Smooth muscle cell of bladder (primary cell): ENCODE measurements around the gene DIPK1A. TPM values are rescaled to one million over a fixed set of nuclear protein-coding genes. Genes with fewer than 3 reads are reported as not detected.

Source experiments
- total RNA-seq: library from RNA; depleted of rRNA; stranded (reverse); fragments of >200 nt; gene quantifications from 2 replicates; pipeline ENCODE4 v1.2.3, GENCODE V29; 2014

DIPK1A gene
- total RNA-seq = 12.5 and 15.8 TPM in 2 replicates

DNA sequence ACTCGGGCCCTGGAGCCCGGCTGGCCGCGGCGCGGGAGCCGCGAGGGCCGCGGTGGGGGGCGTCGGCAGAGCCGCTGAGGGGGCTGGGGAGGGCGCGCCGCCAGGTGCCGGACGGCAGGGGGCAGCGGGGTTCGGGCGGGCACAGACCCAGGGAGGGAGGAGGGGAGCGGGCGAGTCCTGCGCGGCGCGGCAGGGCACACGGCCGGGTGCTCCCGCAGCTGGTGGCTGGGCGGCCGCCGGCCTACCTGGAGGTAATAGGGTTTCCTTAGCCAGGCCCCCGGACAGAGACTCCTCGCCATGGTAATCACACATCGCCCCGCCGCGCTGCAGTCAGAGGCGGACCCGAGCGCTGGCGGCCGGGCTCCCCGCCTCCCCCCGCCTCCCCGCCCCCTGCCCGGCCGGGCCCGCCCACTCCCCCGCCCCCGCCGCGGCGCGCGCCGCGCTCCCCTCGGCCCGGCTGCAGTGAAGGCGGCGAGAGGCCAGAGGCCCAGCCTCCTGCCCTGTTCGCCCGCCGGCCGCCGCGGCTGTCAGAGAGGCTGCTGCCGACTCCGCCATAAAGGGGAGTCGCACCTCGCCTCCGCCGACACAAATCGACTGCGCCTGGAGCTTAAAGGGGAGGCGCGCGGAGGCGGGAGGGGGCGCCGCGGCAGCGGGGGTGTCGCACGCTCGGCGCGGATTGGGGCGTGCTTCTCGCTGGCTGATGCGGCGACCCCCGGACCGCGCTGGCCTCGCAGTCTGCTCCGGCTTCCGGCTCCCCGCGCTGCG is at the start of gene DIPK1A:
DIPK1A (minus strand) TSS at position 332 of the 765 bp plus-strand sequence; CDS start at position 299, 33 bp downstream.

GRCh38 chr1:92831762-92832536 is 129.3 kb downstream of the DIPK1A start, which contains the start of gene RPL5:
Gene RPL5, plus strand, starts transcription at chr1:92832040. Its CDS starts 75 bp downstream, at chr1:92832115.

Other genes starting within 250 kb of the DIPK1A start
- 60.5 and 75.9 TPM in 2 replicates for gene EVI5, start 176.4 kb downstream of the DIPK1A start, total RNA-seq
- gene RPL5, start 129.4 kb downstream of the DIPK1A start, total RNA-seq = 1,416 and 1,539 TPM in 2 replicates
- 10.1 and 13.6 TPM in 2 replicates for gene MTF2, start 117.8 kb upstream of the DIPK1A start, total RNA-seq
- gene TMED5, start 219.0 kb upstream of the DIPK1A start, total RNA-seq = 50.6 and 66.4 TPM in 2 replicates
- 7.7 and 10.6 TPM in 2 replicates for gene CCDC18, start 219.3 kb upstream of the DIPK1A start, total RNA-seq